HG03439 (cell line): ENCODE results near the gene MMP25.

ENCODE experiments used
- ATAC-seq: cut with Tn5 transposase; IDR thresholded peaks from one replicate; pipeline ENCODE4 v1.9.1; 2021; ENCODE audit warnings: mild to moderate bottlenecking, moderate library complexity; ENCODE audit not compliant: unreplicated experiment

MMP25 gene

DNA sequence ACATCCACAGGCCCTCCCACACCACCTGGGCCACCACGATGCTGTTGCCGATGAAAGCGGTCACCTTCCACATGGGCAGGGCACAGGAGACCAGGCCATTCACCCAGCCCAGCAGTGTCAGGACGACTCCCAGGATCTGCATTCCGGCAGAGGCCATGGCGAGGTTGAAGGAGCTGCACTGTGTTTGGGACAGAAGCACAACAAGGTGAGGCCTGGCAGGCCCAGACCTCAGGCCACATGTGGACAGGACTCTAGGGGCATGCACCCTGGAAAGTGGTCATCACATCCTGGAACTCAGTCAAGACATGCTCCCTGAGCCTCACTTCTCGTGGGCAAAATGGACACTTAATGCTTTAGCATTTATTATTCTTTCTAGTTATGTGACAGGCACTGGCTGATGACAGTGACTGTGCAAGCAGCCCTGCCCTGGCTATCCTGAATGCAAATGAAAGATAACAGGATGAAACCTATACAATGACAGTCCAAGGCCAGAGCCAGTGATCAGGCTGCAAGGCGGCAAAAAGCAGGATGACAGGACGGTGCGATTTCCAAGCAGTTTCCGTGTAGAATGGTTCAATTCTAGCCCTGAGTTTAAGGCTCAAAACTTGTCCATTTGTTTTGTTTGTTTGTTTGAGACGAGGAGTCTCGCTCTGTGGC, 30.4 kb upstream of the MMP25 start:
- ATAC-seq = no peak

DNA sequence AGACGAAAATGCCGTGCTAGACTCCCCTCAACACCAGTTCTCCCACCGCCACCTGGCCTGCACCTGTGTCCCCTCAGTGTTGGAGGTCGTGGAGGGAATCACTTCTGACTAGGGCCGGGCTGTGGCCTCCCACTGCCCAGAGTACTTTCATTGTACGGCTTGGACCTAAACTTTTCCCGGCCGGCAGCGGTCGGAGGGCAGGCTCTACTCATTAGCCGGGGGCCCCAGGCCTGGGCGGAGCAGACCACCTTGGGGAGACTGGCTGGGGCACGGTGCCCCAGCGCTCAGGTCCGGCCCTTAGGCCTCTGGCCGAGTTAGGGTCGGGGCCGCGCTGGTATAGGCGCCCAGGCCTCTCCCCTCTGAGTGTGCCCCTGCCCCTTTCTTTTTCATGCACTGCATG, 29.0 kb upstream of the MMP25 start:
- no peak for ATAC-seq

DNA sequence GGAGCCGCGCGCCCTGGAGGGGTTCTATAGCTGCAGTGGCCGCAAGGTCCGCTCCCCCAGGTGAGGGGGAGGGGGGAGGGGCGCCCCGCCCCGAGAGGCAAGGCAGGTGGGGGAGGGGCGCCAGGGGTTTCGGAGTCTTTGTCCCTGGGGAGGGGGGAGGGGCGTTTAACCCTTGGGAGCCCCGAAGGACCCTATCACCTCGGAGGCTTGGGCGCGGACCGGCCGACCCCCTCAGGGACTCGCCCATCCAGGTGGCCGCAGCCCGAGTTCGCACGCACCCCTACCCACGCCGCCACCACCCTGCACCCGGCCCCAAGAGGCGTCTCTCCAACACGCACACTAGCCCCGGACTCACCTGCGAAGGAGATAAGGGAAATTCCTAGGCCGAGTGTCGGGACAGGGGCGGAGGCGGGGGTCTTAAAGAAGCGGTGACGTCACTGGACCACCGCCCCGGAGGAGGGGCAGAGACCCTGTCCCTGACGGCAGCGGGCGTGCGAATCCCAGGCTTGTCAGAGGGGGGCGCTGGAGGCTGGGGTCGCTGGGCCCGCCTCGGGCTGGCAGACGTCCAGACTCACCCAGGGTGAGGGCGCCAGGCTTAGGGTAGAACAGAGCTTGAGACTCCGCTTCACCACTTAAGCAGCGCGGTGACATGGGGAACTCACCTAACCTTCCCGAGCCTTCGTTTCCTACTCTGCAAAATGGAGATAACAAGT, 28.4 kb upstream of the MMP25 start, which contains the start of gene CLDN6:
Gene CLDN6, minus strand, starts transcription at position 390 of the 713 bp plus-strand sequence. CDS start 2,162 bp downstream, outside the sequence.
- no peak for ATAC-seq

DNA sequence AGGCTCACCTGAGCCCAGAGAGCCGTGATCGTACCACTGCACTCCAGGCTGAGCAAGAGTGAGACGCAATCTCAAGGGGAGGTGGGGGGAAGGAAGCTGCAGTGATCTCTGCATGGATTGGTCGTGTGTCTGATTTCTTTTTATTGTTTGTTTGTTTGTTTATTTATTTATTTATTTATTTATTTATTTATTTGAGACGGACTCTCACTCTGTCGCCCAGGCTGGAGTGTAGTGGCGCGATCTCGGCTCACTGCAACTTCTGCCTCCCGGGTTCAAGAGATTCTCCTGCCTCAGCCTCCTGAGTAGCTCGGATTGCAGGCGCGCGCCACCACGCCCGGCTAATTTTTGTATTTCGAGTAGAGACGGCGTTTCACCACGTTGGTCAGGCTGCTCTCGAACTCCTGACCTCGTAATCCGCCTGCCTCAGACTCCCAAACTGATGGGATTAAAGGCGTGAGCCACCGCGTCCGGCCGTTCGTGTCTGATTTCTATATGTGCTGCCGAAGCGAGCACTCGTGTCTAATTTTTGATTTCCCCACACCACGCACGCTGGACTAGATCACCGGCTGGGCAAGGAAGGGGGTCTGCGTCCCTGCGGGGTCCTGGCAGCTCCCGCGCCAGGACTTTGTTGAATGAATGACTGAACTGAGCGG, 26.6 kb upstream of the MMP25 start:
- ATAC-seq = no peak

DNA sequence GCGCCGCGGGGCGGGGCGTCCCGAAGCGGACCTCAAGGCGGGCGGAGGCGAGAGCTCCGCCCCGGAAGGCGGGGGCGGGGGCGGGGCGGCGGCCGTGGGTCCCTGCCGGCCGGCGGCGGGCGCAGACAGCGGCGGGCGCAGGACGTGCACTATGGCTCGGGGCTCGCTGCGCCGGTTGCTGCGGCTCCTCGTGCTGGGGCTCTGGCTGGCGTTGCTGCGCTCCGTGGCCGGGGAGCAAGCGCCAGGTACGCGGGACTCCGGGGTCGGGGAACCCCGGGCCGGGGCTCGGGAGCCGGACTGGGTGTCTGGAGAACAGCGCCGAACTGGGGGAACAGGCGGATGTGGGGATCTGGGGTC, 26.1 kb upstream of the MMP25 start, which contains the start of gene TNFRSF12A:
Gene TNFRSF12A, plus strand, starts transcription at position 122 of the 357 bp plus-strand sequence. Its CDS starts 30 bp downstream, at position 152.
- no peak for ATAC-seq

DNA sequence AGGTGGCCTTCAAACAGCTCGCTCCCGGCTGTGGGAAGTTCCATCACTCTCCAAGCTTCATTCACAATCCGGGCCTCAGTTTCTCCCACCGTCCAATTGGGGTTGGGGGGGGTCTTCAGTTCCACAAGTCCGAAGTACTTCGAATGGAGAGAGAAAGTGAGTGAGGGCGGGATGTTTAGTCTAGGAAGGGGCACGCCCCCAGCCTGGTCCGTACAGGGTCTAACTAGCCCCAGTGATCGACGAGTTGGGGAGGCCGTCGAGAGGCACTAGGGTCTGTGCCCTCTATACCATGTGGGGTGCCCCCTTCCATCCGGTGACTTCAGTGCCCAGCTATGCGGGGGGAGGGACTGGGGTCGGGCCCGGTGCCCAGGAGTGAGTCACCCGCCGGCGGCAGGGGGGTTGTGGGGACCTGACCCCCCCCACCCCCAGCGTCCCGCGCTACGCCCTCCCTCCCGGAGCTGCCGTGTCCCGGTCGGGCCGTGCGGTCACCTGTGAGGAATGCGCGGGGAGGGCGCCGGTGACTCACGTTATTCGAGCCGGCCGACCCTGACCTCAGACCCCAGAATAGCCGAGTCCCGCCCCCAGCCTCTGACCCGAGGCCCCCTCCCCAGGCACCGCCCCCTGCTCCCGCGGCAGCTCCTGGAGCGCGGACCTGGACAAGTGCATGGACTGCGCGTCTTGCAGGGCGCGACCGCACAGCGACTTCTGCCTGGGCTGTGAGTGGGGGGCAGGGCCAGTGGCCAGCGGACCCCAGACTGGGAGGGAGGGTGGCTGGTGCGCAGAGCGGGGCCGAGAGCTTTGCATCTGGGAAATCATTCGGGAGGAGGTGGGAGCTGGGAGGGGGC, 25.5 kb upstream of the MMP25 start:
- no peak for ATAC-seq

DNA sequence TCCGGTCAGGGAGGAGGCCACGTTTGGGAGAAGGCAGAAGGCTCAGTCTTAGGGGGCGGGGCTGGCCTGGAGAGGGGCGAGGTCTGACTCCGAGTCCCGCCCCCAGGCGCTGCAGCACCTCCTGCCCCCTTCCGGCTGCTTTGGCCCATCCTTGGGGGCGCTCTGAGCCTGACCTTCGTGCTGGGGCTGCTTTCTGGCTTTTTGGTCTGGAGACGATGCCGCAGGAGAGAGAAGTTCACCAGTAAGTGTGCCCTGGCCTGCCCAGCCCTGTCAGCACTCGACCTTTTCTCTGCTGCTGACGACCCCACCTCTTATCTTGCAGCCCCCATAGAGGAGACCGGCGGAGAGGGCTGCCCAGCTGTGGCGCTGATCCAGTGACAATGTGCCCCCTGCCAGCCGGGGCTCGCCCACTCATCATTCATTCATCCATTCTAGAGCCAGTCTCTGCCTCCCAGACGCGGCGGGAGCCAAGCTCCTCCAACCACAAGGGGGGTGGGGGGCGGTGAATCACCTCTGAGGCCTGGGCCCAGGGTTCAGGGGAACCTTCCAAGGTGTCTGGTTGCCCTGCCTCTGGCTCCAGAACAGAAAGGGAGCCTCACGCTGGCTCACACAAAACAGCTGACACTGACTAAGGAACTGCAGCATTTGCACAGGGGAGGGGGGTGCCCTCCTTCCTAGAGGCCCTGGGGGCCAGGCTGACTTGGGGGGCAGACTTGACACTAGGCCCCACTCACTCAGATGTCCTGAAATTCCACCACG, 24.7 kb upstream of the MMP25 start:
- no peak for ATAC-seq

DNA sequence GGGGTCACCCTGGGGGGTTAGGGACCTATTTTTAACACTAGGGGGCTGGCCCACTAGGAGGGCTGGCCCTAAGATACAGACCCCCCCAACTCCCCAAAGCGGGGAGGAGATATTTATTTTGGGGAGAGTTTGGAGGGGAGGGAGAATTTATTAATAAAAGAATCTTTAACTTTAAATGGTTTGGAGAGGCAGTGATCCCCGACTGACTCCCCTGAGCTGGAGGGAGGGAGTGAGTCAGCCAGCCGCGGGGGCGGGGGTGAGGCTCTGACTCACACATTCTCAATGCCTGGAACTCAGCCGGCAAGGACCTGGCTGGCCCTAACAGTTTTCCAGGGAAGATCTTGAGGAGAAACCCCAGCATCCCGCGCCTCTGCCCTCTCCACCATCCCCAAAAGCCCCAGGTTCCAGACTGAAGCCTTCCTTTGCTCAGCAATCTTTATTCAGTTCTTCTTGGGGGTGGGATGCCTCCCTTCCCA, 24.1 kb upstream of the MMP25 start:
- ATAC-seq = no peak

DNA sequence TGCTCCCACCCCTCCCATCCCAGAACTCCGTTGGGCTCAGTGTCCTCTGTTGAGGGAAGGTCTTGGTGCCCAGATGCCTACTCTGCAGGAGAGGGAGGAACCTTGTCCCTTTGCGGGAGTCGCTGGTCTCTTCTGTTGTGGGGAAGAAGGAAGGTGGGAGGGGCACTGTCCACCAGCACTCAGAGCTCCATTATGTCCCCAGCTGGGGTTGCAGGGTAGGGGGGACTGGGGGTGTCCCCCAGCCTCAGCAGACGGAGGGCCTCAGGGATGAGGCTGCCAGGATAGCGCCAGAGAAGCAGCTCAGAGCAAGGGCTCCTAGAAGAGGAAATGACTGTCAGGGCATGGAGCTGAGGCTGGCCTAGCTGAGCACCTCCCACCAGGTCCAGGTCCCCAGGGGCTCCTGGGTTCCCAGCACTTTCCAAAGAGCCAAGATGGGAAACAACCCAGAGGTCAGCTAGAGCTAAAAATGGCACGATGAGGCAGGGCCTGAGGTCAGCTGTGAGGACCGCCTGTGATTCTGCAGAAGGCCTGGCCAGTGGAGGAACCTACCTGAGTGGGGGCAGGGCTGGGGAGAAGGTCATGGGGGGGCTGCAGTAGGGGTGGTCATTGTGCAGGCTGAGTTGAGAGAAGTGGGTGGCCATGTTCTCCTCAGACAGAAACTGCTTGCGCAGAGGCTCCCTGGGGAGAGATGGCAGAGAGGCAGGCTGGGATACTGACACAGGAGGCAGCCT, 23.5 kb upstream of the MMP25 start:
- ATAC-seq = no peak

DNA sequence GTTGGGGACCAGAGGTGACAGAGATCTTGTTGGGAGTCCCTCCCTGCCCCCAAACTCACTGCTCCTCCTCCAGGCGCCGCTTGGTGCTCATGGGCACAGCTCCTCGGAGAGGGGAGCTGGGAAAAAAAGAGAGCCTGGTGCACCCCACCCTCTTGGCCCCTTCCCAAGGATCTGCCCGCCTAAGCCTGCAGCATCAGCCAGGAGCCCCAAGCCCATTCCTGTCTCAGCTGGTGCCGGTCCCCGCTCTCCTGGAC, 23.0 kb upstream of the MMP25 start:
- no peak for ATAC-seq

DNA sequence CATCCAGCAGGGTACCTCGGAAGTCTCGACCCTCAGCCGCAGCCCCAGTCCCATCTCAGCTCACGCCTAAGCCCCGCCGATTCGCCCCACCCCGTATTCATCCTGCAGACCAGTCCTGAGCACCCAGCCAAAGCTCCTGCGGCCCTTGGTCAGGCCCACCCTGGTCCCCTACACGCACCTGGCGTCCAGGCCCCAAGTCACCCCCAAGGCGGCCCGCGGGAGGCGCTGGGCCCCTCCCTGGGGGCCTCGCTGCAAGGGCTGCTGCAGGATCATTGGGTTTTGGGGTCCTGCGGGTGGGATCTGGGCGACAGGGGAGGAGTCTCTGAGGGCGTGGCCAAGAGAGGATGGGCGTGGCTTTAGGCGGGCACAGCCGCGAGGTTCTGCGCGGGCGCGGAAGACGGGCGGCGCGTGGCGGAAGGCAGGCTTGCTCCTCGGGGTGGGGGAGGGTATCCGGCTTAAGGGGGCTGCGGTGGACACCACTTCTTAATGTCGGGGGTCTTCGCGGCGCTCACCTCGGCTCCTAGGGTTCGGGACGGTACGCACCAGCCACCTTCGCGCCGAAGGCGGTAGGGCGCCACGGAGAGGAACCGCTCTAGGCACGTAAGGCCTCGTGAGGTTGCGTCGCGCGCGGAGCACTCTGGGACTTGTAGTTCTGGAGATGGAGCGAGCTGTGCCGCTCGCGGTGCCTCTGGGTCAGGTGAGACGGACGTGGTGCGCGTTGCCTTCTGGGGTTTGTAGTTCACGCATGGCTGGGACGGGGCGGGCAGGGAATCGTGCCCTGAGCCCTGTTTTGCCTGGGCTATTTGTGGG, 22.5 kb upstream of the MMP25 start, which contains the start of the genes HCFC1R1 and THOC6:
Gene HCFC1R1, minus strand, starts transcription at position 274 of the 810 bp plus-strand sequence. Its CDS starts 1 bp downstream, at position 273.
Gene THOC6, plus strand, starts transcription at position 367 of the 810 bp plus-strand sequence. Its CDS starts 292 bp downstream, at position 659.
- ATAC-seq = peak; percentile 73

DNA sequence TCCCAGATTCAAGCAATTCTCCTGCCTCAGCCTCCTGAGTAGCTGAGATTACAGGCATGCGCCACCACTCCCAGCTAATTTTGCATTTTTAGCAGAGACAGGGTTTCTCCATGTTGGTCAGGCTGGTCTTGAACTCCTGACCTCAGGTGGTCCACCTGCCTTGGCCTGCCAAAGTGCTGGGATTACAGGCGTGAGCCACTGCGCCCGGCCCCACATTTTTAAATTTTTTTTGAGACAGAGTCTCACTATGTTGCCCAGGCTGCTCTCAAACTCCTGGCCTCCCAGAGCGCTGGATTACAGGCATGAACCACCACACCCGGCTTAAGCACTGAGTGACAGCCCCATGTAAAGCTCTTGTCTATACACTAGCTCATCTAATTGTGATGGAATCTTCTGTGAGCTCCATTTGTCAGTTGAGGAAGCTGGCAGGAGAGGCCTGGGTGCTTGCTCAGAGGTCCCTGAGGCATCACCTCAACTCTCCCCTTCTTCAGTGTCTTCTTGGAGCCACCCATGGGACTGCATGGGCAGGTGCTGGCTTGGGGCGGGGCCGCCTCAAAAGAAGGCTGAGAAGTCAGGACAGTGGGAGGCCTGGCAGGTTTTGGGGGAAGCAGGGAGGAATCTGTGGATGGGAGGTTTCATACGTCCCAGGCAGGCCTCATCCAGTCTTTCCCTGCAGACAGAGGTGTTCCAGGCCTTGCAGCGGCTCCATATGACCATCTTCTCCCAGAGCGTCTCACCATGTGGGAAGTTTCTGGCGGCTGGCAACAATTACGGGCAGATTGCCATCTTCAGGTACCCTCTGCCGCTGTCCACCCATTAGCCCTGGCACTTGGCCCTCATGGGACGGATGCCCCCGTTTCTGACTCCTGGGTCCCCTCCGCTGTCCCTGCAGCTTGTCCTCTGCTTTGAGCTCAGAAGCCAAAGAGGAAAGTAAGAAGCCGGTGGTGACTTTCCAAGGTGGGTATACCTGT, 21.0 kb upstream of the MMP25 start:
- ATAC-seq = no peak

DNA sequence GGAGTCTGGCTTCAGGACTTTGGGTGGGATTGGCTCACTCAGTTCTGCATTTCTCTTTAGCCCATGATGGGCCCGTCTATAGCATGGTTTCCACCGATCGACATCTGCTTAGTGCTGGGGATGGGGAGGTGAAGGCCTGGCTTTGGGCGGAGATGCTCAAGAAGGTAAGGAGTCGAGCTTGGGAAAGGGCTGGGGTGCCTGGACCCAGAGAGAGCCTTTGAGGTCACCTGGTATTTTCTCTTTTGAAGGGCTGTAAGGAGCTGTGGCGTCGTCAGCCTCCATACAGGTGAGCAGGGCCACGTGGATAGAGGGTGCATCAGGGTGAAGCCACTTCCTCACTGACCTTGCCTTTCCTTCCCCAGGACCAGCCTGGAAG, 20.4 kb upstream of the MMP25 start:
- ATAC-seq = no peak

DNA sequence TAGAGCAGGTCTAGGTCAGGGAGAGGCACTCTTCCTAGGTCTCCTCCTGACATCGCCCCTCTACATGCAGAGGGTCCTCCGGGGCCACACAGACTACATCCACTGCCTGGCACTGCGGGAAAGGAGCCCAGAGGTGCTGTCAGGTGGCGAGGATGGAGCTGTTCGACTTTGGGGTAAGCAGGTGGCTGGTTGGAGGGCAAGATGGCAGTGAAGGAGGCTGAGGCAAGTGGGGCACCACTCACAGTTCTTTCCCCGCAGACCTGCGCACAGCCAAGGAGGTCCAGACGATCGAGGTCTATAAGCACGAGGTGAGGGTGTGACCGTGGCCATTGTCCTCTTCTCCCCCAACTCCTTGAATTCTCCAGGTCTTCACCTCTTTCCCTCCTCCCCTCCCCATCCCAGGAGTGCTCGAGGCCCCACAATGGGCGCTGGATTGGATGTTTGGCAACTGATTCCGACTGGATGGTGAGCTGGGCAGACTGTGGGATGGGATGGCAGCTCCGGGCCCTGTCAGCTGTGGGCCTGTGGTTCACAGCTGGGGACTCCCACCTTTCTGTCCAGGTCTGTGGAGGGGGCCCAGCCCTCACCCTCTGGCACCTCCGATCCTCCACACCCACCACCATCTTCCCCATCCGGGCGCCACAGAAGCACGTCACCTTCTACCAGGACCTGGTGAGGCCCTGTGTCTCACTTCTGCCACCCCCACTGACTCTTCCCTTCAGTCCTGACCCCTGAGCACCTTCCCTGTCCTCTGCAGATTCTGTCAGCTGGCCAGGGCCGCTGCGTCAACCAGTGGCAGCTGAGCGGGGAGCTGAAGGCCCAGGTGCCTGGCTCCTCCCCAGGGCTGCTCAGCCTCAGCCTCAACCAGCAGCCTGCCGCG, 19.5 kb upstream of the MMP25 start:
- no peak for ATAC-seq

DNA sequence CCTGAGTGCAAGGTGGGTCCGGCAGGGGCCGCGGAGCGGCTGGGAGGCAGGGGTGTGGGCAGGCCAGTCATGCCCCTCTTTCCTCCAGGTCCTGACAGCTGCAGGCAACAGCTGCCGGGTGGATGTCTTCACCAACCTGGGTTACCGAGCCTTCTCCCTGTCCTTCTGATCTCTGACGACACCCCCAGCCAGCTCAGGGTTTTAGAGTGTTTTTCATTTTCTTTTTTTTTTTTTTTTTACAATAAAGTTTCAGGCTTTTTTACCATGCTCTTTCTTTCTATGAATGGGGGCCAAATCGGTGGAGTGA, 18.9 kb upstream of the MMP25 start:
- ATAC-seq = no peak

DNA sequence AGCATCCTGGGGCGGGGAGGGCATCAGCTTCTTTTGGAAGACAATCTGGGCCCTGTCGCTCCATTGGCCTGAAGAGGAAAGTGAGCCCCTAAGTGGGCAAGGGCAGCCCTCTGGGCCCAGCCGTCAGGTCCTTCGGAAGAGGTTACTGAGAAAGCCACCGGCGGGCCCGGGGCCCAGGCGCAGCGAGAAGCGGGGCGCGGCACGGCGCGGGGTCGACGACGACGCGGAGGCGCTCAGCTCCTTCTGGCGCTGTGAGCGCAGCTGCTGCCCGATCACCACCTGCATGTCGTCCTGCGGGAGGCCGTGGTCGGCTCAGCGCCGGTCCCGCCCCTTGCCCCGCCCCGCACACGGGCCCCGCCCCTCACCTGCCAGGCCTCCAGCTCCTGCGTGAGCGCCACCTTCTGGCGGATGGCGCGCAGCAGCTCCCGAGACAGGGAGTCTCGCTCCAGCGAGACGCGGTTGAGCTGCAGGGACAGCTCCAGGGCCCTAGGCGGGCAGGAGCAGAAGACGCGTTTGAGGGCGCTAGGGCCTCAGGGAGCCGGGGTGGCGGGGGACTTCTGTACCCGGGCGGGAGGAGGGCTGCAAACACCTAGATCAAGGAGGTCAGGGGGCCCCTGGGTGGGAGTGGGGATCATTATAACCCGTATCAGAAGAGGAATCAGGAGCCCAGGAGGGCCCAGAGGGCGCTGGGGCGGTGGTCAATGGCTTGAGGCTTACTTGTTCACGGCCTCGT, 18.2 kb upstream of the MMP25 start:
- peak; percentile 27 for ATAC-seq
